ENCODE measurements around the gene SV2C.
"Not testable (repeated sequence)": the region's sequence is repeated elsewhere in the genome, so short reads cannot be mapped to it uniquely, and the experiment has no call there.

DNA sequence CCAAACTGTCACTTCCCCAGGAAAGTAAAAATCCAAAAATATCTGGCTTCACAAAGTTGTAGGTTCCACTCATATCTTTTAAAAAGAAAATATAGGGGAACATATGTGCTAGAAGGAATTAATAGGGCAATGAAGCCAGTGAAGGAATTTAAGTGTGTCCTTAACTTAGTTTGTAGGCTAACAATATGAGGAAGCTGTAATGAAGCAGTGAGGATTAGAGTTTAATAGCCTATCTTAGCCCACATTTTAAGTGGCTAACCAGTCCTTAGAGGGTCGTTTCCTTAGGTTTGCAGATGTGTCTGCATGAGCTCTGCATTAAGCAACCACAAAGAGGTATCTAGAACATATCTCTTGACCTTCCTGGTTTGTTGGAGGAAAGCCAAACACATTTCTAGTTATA, 218.7 kb downstream of the SV2C start:
- not testable (repeated sequence) for TF ChIP-seq RAD21 (IDR thresholded peaks at IDR 0.05); GABPA (IDR thresholded peaks at IDR 0.05 in 1 of 2, conservative IDR thresholded peaks at IDR 0.05 in 1 of 2); TAF1 (conservative IDR thresholded peaks at IDR 0.05); SP1 (IDR thresholded peaks at IDR 0.05); YY1 (IDR thresholded peaks at IDR 0.05); REST (IDR thresholded peaks at IDR 0.05)
- TF ChIP-seq, protein P1, sequence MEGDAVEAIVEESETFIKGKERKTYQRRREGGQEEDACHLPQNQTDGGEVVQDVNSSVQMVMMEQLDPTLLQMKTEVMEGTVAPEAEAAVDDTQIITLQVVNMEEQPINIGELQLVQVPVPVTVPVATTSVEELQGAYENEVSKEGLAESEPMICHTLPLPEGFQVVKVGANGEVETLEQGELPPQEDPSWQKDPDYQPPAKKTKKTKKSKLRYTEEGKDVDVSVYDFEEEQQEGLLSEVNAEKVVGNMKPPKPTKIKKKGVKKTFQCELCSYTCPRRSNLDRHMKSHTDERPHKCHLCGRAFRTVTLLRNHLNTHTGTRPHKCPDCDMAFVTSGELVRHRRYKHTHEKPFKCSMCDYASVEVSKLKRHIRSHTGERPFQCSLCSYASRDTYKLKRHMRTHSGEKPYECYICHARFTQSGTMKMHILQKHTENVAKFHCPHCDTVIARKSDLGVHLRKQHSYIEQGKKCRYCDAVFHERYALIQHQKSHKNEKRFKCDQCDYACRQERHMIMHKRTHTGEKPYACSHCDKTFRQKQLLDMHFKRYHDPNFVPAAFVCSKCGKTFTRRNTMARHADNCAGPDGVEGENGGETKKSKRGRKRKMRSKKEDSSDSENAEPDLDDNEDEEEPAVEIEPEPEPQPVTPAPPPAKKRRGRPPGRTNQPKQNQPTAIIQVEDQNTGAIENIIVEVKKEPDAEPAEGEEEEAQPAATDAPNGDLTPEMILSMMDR (IDR thresholded peaks at IDR 0.05; ENCODE audit: low read depth, low read length, missing input control): not testable (repeated sequence)

All from liver (tissue), 3 donors.